Natural killer cell (primary cell): ENCODE results near the gene ARGLU1. TPM values are rescaled to one million over a fixed set of nuclear protein-coding genes. Genes with fewer than 3 reads are reported as not detected.

Experiments used
- ATAC-seq, 3 donors: fragments of 150-1000 bp in 2 of 3; fragments of 200-7000 bp in 1 of 3; cut with Tn5 transposase; 1 replicate in 1 of 3; 2 replicates in 2 of 3; pipeline ENCODE4 v1.10.0; 2021; ENCODE audit warnings: mild to moderate bottlenecking in 2 of 3, moderate library complexity in 2 of 3
- DNase-seq, 2 donors: peaks; one replicate each; pipeline versions ENCODE4 v3.0.0 to v3.0.0-alpha.2; 2013 to 2021; ENCODE audit warnings: mixed read lengths in 1 of 2
- H3K27ac ChIP-seq: one replicate; pipeline ENCODE4 v1.5.1; 2013; ENCODE audit warnings: mild to moderate bottlenecking, low read length
- H3K27me3 ChIP-seq: one replicate; pipeline ENCODE4 v1.6.1; 2013; ENCODE audit warnings: low read length; ENCODE audit not compliant: control insufficient read depth, insufficient read depth
- H3K36me3 ChIP-seq: one replicate; pipeline ENCODE4 v1.6.1; 2013; ENCODE audit warnings: low read length; ENCODE audit not compliant: control insufficient read depth, insufficient read depth
- H3K4me1 ChIP-seq: one replicate; pipeline ENCODE4 v1.6.1; 2013; ENCODE audit warnings: low read length; ENCODE audit not compliant: control insufficient read depth, insufficient read depth
- H3K4me3 ChIP-seq: one replicate; pipeline ENCODE4 v1.5.1; 2013; ENCODE audit warnings: low read length
- H3K9me3 ChIP-seq: one replicate; pipeline ENCODE4 v1.6.1; 2013; ENCODE audit warnings: low read length; ENCODE audit not compliant: control insufficient read depth, insufficient read depth
- H3K27ac Mint-ChIP-seq, 2 donors: one replicate each; pipeline ENCODE4 v1.8.0; 2022; ENCODE audit warnings: mild to moderate bottlenecking in 2 of 2, mixed read lengths in 2 of 2, moderate library complexity in 1 of 2
- H3K27me3 Mint-ChIP-seq, 2 donors: one replicate each; pipeline ENCODE4 v1.8.0; 2022; ENCODE audit warnings: low read depth in 2 of 2, mixed read lengths in 2 of 2
- H3K36me3 Mint-ChIP-seq: one replicate; pipeline ENCODE4 v1.8.0; 2022; ENCODE audit warnings: mixed read lengths
- H3K4me1 Mint-ChIP-seq, 2 donors: one replicate each; pipeline ENCODE4 v1.8.0; 2022; ENCODE audit warnings: mixed read lengths in 2 of 2
- H3K4me3 Mint-ChIP-seq: one replicate; pipeline ENCODE4 v1.8.0; 2022; ENCODE audit warnings: mild to moderate bottlenecking, moderate library complexity, mixed read lengths
- H3K9me3 Mint-ChIP-seq, 2 donors: one replicate each; pipeline ENCODE4 v1.8.0; 2022; ENCODE audit warnings: mixed read lengths in 2 of 2
- CTCF ChIP-seq: fragments of 200-600 bp; IDR thresholded peaks from one replicate; pipeline ENCODE4 v1.8.0; 2022; ENCODE audit warnings: antibody characterized with exemption
- WGBS: methylation state at CpG from one replicate; pipeline ENCODE4 v1.1.7; 2013; ENCODE audit warnings: missing lambda C conversion rate; ENCODE audit not compliant: insufficient coverage; 5-methylcytosine and 5-hydroxymethylcytosine counted together
- intact Hi-C: fragments of 100-400 bp; cut with micrococcal nuclease; formaldehyde crosslinking; loops from one replicate; pipeline ENCODE4 v1.14.2; 2022
- total RNA-seq, 4 donors: library from RNA; stranded (reverse); fragments of 120-200 nt in 1 of 4; gene quantifications; one replicate each; pipeline versions ENCODE4 v1.2.3 to v1.2.4, GENCODE V29; 2013 to 2022

Gene ARGLU1
- total RNA-seq, 3 donors from 2014 or later (not counting 1 experiment from before 2014, with no cell fraction given): 158 to 179 (median 161) TPM

- Histone ChIP-seq H3K4me3 (no peak overlapping the region), H3K4me1 (peaks cover 2% of the 10 kb centered on the region), H3K27ac (no peak overlapping the region), H3K9me3 (no peaks in the 10 kb centered on the region), H3K36me3 (no peaks in the 10 kb centered on the region), H3K27me3 (peaks cover 13% of the 10 kb centered on the region)
- Mint-ChIP-seq H3K9me3 (no peaks in the 10 kb centered on the region), H3K27ac (no peak overlapping the region), H3K36me3 (no peaks in the 10 kb centered on the region), H3K4me3 (no peak overlapping the region), H3K27me3 (peaks cover 40 to 72% of the 10 kb centered on the region in 2 donors), H3K4me1 (peaks cover 14 to 21% of the 10 kb centered on the region in 2 donors)
- DNase-seq: no peak
- 18% methylated on average over 1 of the region's 1 CpG for whole genome bisulfite sequencing
- intact Hi-C loops: no loop called here
- ATAC-seq: no peak
- TF ChIP-seq CTCF: no peak
These were observed 69.4 kb downstream of the ARGLU1 start for GRCh38 chr13:106498571-106498970.

- Mint-ChIP-seq H3K9me3 (no peaks in the 10 kb centered on the region), H3K4me3 (no peak overlapping the region), H3K27me3 (peaks cover 40 to 76% of the 10 kb centered on the region in 2 donors), H3K27ac (no peak overlapping the region), H3K4me1 (peaks cover 18 to 25% of the 10 kb centered on the region in 2 donors), H3K36me3 (no peaks in the 10 kb centered on the region)
- no peak for TF ChIP-seq CTCF
- intact Hi-C loops: no loop called here
- DNase-seq: no peak
- H3K4me3 ChIP-seq: no peak overlapping the region
- H3K27ac ChIP-seq: no peak overlapping the region
- no peak for ATAC-seq
- peaks cover 6% of the 10 kb centered on the region for H3K4me1 ChIP-seq
- H3K9me3 ChIP-seq: no peaks in the 10 kb centered on the region
- WGBS: 8% methylated on average over 1 of the region's 3 CpGs
- H3K27me3 ChIP-seq: peaks cover 14% of the 10 kb centered on the region
- H3K36me3 ChIP-seq: no peaks in the 10 kb centered on the region
These were observed 69.8 kb downstream of the ARGLU1 start for GRCh38 chr13:106498158-106498557.

- H3K4me3 ChIP-seq: no peak overlapping the region
- ATAC-seq (no peak), DNase-seq (no peak)
- no peaks in the 10 kb centered on the region for H3K36me3 ChIP-seq
- no peaks in the 10 kb centered on the region for H3K9me3 ChIP-seq
- H3K27me3 ChIP-seq: peaks cover 16% of the 10 kb centered on the region
- TF ChIP-seq CTCF: no peak
- peaks cover 21 to 28% of the 10 kb centered on the region in 2 donors for H3K4me1 Mint-ChIP-seq
- H3K4me3 Mint-ChIP-seq: no peak overlapping the region
- no peak overlapping the region for H3K27ac ChIP-seq
- no peaks in the 10 kb centered on the region for H3K9me3 Mint-ChIP-seq
- no peaks in the 10 kb centered on the region for H3K36me3 Mint-ChIP-seq
- H3K27ac Mint-ChIP-seq: no peak overlapping the region
- WGBS: no CpG with 5 or more reads among the region's 1 CpG
- intact Hi-C loops: no loop called here
- peaks cover 12% of the 10 kb centered on the region for H3K4me1 ChIP-seq
- H3K27me3 Mint-ChIP-seq: peaks cover 40 to 72% of the 10 kb centered on the region in 2 donors
These were observed 70.9 kb downstream of the ARGLU1 start for GRCh38 chr13:106497079-106497478.
